CD1c-positive myeloid dendritic cell (primary cell): ENCODE results near the gene ASB10.

Experiments used
- DNase-seq: peaks from one replicate; pipeline ENCODE4 v3.0.0-alpha.2; 2016; ENCODE audit errors: extremely low spot score

The ASB10 gene

DNA sequence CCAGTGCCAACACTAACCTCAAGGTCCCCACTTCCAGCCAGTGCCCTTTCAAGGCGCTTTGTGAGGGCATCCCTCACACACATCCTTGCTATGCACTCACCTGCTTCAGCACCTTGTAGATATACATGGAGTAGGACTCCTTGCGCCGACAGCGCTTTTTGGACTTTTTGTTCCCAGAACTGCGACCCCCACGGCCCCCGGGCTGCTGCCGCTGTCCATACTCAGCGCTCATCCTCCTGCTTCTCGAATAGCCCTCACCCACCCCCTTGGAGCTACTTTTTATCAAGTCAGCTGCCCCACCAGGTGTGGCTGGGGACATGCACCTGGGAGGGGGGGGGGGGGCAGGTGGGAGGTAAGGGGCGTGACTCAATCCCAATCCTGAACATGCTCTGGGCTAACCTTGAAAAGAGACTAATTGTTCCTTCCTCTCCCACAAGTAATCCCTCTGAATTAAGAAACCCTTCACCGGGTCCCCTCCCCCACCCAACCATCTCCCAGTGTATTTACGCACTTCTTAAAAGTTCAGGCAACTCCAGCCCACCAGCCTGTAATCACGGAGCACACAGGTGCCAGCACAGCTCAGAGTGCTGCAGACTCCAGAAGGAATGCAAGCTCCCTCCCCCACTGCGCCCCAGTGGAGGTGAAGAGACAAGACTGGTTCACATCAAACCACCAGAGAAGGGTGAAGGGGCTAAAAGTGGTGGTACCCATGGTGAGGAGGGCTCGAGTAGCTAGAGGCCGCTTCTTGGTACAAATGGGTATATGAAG lies 23.2 kb upstream of the ASB10 start, which contains the start of gene H2BK1:
TSS of gene H2BK1 (minus strand) at position 402 of the 768 bp plus-strand sequence. CDS start at position 232, 170 bp downstream.
- no peak for DNase-seq

DNA sequence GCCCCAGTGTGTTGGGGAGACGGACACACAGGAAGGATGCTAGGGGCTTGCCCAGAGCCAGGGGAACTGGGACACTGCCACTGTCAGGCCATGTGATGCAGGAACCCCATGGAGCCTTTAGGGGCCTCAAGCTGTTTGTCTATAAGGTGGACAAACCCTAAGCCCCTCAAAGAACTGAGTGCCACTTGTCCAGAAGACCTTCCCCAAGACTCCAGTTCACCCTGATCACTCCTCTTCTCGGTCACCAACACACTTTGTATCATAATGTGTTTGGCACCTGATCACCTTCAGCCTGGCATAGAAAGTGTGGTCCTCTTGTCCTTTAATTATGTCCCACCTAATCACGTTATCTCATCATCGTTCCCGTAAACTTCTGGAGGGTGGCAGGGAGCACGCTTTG lies 22.5 kb upstream of the ASB10 start:
- DNase-seq = no peak

DNA sequence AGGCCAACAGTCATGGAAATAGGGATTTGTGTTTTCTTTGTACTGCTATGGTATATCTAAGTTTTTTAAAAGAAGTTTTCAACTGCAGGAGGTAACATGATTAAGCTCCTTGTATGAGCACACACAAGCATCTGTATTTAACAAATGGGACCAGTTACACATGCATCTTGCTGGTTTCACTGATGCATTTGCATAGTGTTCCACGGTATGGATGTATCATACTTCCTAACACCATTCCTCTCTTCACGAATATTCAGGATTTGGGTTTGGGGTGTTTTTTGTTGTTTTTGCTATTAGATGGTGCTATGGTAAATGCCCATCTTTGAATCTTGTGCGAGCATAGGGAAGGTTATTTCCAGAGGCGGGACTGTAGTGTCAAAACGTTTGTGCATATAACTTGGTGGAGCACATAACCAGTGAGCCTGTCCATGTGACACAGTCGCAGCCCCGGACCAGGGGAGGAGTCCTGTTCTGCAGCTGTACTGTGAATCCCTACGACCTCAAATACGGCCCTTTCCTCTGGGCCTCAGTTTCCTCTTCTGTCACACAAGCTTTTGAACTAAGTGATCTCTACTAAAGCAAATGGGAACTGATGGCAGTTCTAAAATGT lies 21.3 kb upstream of the ASB10 start:
- no peak for DNase-seq

DNA sequence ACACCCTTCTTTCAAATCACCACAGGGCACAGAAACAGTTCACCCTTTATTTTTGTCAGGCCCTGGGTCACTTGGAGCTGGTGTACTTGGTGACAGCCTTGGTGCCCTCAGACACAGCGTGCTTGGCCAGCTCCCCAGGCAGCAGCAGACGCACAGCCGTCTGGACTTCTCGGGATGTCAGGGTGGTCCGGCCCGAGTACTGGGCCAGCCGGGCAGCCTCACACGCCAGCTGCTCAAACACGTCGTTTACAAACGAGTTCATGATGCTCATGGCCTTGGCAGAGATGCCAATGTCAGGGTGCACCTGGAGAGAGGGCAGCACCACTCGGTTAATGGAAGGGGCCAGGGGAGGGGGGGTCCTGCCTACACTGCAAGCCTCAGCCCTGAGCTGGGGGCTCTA lies 20.8 kb upstream of the ASB10 start:
- no peak for DNase-seq

DNA sequence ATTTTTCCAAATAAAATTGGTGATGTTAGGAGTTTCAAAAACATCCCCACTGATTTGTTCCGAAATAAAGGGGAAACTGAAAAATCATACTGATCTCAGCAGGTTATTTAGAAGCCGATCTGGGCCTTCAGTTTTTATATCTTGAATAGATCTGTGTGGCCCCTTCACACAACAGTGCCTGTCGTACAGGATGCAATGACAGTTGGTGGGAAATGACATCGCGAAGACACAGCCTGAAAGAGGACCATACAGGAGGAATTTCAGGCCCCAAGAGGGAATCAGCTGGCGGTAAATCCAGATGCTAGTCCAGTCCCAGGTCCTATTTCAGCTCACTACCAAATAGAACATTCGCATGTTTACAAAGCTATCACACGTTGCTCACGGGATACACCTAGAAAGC lies 20.3 kb upstream of the ASB10 start:
- no peak for DNase-seq

DNA sequence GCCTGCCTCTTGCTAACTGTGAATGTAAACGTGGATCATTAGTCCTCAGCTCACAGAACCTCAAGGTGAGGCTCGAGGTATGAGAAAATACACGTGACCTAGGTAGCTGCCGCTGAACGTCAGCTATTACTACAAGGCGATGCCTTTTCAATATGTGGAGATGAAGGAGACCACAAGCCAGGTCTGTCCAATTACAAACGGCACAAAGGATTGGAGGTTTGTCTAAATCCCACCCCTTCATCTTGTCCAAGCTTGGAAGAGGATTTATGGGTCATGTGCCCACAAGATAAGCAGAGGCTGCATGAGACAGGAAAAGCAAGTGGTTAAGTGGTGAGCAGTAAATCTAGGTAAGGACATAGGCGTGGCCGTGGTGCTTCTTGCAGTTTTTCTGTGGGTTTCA lies 19.9 kb upstream of the ASB10 start:
- no peak for DNase-seq

DNA sequence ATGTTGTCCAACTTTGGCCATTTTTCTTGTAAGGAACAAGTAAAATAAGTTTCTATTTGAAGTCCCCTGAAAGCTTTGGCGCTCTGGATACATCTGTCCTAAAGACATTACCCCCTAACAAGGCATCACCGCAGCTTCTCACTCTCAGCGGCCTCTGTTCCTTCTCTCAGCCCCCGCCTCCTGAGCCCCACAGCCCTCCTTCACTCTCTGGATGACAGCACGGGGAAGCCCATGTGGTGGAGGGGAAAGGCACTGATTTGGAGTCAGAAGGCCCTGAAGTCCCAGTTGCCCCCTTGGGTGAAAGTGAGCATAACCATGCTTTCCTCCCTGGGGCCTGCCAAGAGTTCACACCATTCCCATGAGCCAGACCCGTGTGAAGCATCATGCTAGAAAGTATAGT lies 18.7 kb upstream of the ASB10 start:
- DNase-seq = no peak

DNA sequence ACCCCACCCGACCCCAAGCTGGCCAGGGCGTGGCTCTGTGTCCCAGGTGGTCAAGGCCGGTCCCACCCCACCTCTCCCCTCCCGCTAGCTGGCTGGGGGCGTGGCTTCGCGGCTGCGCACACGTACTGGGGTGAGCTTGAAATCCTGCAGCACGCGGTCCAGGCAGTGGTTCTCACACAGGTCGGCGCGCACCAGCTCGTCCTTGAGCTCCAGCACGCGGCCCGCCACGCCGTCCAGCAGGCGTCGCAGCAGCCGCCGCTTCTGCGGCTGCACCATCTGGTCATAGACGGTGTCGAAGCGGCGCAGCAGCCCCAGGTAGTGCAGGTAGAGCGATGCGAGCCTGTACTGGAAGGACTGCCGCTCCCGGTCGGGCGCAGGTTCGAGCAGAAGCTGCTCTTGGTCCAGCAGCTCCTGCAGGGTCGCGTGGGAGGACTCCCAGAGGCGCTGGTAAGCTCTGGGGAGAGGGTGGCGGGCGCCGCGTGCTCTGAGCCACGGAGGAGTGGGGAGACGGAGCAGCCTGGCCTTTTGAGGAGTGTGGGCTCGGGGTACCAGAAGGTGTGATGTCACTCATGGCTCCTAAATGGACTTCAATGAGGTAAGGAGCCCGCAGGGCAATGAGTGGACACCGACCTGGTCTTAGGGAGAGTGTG lies 17.5 kb upstream of the ASB10 start:
- DNase-seq = no peak

DNA sequence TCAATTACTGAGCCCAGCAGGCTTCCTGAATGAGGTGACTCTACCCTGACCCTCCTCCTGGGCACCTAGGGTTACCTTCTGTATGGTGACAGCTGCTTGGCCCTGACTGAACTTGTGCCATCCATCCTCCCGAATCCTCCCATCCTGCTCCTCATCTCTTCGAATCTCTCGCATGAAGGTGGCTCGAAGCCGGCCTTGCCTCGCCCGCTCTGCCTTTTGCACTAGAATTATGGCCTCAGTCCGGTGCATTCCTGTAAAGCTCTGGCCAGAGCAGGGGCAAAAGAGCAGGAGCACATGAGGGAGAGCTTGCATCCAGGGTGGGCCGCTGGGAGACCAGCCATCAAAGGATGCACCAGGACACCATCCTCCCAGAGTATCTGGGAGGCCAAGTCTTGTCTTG lies 15.8 kb upstream of the ASB10 start:
- no peak for DNase-seq

DNA sequence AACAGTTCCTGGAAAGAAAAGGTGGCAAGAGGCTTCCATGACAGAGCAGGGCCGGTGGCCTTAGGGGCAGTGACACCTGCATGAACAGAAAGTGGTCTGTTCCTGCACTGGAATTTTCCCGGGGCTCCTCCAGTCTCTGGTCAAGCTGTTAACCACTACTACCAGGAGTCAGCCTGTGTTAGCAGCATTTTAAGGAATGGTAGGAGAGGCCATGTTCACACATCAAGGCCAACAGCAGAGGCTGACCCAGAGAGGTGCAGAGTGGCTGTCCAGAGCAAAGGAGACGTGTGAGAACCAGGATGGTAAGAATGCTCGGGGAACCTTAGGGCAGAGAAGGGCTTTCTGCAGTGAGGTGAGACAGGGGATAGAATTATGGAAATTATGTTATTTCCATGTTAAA lies 14.7 kb upstream of the ASB10 start:
- DNase-seq = no peak

DNA sequence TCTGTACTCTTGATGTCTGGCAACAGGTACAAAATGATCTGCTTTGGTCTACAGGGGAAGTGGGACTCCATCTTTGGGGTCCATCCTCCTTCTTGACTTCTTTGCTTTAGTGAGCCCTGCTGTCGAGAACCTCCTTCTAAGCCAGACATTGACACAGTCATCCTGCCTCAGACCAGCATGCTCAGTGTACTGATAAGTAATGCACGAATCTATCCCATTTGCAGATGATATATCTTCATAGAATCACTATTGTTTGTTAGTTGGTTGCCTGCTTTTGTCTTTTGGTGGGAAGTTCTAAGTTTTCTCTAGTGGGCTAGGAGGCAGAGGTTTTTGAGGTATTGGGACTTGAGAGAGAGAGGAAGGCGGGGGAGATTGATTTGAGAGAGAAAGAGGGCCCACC lies 14.3 kb upstream of the ASB10 start:
- DNase-seq = no peak

DNA sequence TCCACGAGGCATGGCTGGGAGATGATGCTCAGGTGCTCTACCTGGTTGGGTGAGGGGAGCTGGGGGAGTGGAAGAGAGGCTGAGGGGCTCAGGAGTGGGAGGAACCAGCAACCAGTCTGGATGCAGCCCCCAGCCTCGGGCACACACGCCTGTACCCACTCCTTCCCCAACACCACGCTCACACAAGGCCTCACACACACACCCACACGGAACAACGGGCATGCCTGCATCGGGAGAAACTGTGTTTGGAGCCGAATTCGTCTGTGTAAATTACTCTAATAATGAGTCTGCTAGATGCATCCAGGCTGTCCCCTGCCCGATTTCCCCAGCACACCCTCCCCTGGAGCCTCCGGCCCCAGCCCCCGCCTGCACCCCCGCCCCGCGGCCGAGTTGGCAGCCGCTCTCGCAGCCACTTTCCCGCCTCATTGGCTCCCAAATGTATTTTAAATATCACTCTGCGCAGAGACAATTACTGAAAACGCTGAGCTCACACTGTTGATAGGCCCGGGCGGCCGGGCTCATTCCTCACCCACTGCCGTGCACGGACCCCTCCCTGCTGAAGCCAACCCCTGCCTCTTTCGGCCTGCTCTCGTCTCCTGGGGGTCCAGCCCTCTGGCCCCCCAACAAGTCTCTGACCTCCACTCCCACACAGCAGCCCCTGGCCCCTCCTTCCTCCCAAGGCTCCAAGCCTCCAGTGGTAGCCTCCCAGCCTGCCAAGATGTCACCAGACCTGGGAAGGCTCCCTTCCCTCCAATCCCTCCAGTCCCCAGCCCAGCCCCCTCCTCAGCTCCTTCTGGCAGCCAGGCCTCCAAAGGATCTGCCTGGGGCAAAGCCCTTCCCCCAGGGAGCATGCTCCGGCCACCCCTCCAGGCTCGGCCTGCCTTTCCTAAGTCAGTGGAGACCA lies 12.1 kb upstream of the ASB10 start:
- no peak for DNase-seq

DNA sequence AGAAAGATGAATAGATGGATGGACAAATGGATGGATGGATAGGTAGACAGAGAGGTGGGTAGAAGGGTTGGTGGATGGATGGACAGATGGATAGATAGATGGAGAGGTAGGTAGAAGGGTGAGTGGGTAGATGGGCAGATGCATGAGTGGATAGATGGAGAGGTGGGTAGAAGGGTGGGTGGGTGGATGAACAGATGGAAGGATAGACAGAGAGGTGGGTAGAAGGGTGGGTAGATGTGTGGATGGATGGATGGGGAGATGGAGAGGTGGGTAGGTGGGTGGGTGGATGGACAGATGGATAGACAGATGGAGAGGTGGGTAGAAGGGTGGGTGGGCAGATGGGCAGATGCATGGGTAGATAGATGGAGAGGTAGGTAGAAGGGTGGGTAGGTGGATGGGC lies 10.9 kb upstream of the ASB10 start:
- DNase-seq = no peak

DNA sequence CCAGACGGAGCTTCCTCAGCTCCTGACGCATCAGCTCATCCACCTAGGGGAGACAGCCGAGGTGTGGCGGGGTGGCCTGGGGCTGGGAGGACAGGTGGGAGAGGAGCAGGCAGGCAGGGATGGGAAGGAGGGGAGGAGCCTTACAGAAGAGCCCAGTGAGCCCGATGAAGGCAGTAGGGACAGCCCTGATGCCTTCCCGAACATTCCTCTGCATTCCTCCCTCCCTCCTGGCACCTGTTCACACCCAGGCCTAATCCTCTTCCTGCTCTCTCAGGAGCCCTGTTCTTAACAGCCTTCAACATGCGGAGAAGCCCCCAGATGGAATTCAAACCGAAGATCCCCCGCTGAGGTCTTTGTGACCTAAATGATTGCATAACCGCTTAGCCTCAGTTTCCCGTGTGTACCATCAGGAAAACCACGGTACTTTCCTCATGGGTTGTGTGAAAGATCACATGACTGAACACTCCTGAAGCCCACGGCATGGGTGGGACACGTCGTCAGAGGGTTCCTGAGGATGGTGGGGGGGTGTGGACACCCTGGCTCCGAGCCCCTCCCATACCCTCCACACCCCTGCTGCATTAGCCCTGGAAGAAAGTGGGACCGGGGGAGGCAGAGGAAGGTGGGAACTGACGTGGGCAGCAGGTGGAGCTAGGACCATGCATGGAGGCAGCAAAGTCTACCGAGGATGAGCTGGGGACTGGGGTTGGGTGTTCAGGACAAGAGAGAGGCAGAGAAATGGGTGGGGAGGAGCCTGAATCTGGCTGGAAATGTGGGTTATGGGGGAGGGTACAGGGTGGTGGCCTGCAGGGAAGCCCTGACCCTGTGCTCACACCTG lies 8.8 kb upstream of the ASB10 start:
- no peak for DNase-seq

DNA sequence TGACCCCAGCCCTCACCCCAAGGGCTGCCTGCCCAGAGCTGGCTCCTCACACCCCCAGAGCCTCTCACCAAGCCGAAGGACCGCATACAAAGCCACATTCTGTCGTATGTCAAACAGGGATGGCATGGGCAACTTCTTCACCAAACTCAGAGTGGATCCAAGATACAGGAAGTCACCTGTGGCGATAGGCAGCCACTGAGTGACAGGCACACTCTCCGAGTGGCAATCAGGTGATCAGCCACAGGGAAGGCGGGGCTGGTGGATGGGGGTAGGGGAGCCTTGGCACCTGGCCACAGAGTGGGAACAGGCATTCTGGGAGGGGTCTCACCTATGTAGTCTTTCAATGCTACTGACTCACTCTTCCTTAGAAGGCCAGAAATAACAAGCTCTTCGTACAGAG lies 7.1 kb upstream of the ASB10 start:
- DNase-seq = no peak

DNA sequence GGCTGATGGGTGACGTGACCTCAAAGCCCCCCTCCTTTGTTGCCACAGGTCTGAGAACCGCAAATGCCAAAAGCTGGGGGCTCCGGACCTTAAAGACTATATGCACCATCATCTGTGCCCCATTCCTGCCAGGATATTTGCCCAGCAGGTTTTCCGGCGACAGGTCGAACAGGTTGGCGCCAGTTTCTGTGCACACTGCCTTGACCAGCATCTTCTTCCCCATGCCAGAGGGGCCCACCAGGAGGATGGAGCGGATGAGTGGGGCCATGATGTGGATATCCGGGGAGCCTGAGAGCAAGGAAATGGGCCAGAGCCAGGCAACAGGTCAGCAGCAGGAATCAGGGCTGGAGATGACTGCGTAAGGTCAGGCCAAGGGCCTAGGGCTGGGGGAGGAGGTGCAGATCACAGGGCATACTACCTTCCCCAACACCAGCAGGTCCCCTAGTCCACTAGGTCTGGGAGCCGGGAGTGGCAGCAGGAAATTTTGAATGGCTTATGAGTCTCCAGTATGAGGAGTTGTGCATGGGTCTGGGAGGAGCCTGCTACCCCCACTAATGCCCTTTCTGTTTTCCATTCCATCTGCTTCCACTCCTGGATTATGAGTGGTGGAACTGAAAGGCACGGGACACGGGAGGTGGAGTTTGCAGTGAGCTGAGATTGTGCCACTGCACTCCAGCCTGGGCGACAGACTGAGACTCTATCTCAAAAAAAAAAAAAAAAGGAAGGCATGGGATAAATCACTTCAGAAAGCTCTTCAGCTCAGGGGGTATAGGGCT lies 6.3 kb upstream of the ASB10 start:
- DNase-seq = no peak

DNA sequence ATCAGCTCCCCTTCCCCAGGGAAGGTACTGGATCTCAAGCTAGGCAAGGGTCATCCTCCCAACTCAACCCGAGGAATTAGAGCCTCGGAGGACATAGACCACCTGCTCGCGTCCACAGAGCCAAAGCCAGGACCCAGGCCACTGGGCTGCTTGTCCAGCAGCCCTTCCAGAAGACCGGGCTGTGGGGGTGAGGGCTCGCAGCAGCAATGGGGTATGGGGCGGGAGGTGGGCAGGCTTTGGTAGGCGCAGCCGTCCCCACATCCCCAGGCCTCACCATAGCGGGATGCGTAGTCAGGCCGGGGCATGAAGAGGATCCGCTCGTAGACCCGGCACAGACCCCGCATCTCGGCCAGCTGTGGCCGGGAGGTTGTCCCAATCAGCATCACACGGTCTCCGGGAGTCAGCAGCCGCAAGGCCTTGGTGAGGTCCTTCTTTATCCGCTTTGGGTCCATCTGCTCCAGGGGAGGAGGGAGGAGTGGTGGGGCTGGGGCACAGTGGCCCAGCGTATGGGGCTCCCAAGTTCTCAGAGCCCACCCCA lies 5.0 kb upstream of the ASB10 start:
- no peak for DNase-seq

DNA sequence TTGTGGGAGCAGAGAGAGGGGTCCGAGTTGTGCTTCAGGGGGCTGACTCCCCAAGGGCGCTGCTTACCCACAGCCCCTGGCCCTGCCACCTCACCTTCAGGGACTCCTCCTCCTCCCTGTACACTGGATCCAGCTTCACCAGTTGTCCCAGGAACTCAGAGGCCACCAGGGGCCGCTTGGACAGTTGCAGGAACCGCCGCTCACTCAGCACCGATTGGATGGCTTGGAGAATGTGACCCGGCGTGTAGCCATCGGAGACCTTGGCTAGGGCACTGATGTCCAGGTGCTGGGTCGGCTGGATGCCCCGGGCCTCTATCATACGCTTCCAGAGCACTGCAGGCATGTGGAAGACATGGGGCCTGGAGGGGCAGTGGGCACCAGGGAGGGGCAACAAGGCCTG lies 4.5 kb upstream of the ASB10 start:
- DNase-seq = no peak

DNA sequence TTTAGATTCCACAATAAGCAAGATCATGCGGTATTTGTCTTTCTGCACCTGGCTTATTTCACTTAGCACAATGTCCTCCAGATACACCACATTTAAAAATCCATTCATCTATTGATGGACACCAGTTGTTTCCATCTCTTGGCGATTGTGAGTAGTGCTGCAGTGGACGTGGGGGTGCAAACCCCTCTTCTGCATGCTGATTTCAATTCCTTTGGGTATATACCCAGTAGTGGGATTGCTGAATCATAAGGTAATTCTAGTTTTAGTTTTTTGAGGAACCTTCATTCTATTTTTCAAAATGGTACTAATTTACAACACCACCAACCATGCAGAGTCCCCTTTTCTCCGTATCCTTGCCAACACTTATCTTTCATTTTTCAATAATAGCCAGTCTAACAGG lies 2.0 kb upstream of the ASB10 start:
- no peak for DNase-seq

DNA sequence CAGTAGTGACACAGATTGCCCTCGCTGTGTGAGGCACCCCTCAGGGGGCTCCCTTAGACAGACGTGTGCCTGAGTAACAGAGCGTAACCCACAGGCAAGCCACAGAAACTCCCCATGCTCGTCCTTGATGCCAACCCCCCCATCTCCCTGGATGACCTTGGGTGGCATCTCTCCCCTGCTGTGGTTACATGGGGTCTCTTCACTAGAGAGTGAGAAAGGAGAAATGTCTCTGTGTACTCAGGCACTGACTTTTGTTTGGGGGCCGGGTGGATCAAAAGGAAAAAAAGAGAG lies 1.1 kb upstream of the ASB10 start:
- DNase-seq = no peak
